ENCODE measurements around the gene OR2F2.

DNA sequence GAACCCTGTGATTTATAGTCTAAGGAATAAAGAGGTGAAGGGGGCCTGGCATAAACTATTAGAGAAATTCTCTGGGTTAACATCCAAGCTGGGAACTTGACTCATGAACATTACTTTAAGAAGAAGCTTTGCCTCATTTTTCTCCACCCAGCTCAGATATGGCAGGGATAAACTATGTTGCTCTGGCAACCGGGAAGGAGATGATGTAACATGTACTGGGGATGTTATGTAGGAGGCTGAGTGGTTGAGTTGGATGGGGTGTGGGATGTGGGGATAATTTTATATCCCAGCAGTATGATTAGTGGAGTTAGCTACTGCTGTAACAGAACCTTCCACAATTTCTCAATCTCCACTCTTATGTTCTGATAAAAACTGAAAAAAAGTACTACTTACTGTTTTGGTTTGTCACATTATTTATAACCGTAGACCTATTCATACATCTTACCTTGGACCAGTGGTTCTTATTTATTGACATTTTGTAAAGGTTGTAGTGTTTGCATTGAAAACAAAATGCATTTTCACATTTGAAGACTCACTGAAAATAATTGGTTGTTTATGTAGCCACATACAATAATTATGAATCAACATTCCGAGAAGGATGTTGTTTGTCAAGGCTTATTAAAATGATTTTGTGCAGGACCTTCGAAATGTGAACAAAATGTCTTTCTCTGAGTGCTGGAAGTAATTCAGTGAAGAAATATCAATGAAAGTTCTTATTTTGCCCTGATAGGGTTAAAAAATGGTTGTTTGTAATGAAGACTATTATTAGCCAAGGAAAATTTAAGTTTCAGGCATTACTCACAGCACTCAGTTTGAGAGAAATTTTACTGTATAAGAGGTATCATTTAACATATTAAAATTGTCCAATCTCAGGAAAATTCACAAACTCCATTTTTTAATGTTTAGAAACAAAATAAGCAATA lies 1.3 kb downstream of the OR2F2 start:
- TF ChIP-seq CTCF (IDR thresholded peaks at IDR 0.05; ENCODE audit: insufficient read depth, low read depth, low read length) (no peak), EZH2 (IDR thresholded peaks at IDR 0.05; ENCODE audit: insufficient read depth, low read length) (no peak)
